Ascending aorta (tissue), 2 donors: ENCODE results near the gene SNED1. TPM values are rescaled to one million over a fixed set of nuclear protein-coding genes. Genes with fewer than 3 reads are reported as not detected.

Source experiments
- DNase-seq, 2 donors: peaks; one replicate each; pipeline ENCODE4 v3.0.0-alpha.2; 2019; ENCODE audit warnings: low spot score in 2 of 2
- H3K27ac ChIP-seq, 2 donors: fragments of 200-600 bp; sonication (generic); one replicate each; pipeline ENCODE4 v1.5.1; 2016 to 2017; ENCODE audit warnings: mild to moderate bottlenecking in 1 of 2
- H3K27me3 ChIP-seq: fragments of 200-600 bp; sonication (generic); one replicate; pipeline ENCODE4 v1.5.1; 2017
- H3K36me3 ChIP-seq, 2 donors: fragments of 200-600 bp; sonication (generic); one replicate each; pipeline ENCODE4 v1.5.1; 2016
- H3K4me1 ChIP-seq, 2 donors: fragments of 200-600 bp; sonication (generic); one replicate each; pipeline ENCODE4 v1.5.1; 2016 to 2017; ENCODE audit warnings: mild to moderate bottlenecking in 1 of 2
- H3K4me3 ChIP-seq, 2 donors: fragments of 200-600 bp; sonication (generic); one replicate each; pipeline ENCODE4 v1.5.1; 2016 to 2017; ENCODE audit warnings: mild to moderate bottlenecking in 1 of 2
- H3K9me3 ChIP-seq, 2 donors: fragments of 200-600 bp; sonication (generic); one replicate each; pipeline ENCODE4 v1.5.1; 2016
- CTCF ChIP-seq, 3 experiments: fragments of 200-600 bp in 2 of 3; fragments of 450-650 bp in 1 of 3; sonication (generic) in 2 of 3; IDR thresholded peaks; one replicate each; pipeline ENCODE4 v1.5.1; 2016 to 2019; ENCODE audit warnings: antibody characterized with exemption in 3 of 3, mild to moderate bottlenecking in 1 of 3, moderate library complexity in 1 of 3
- intact Hi-C: fragments of 100-400 bp; cut with DNase I; formaldehyde crosslinking; loops from one replicate; pipeline ENCODE4 v1.15.1; 2023
- total RNA-seq: library from RNA; depleted of rRNA; stranded (reverse); fragments of >200 nt; gene quantifications from one replicate; pipeline ENCODE4 v1.1.0, GENCODE V29; 2016

Gene SNED1
- total RNA-seq, 1 donor from 2014 or later = 84.3 TPM

- TF ChIP-seq CTCF (IDR thresholded peaks at IDR 0.05) = no peak
- Histone ChIP-seq H3K9me3 (no peaks in the 10 kb centered on the region), H3K27me3 (no peaks in the 10 kb centered on the region), H3K4me3 (peak overlapping the region in 1 of 2 donors; percentile 26), H3K27ac (peak overlapping the region; percentile 92 to 93), H3K4me1 (peaks cover 54 to 84% of the 10 kb centered on the region in 2 donors), H3K36me3 (no peaks in the 10 kb centered on the region)
- DNase-seq = peak; percentile 95 to 99
- intact Hi-C loops = loop anchor here (5.0 to 10.0 kb wide), 6 partner anchors 74 to 1177 kb away; partner anchors contain the start of genes DTYMK, DUSP28, HDLBP and RNPEPL1
Measured at GRCh38 chr2:240991378-240992263, 6.8 kb upstream of the SNED1 start.

GRCh38 chr2:240992572-240993291 is 5.7 kb upstream of the SNED1 start:
- TF ChIP-seq CTCF (IDR thresholded peaks at IDR 0.05) = no peak
- Histone ChIP-seq H3K36me3 (no peaks in the 10 kb centered on the region), H3K4me1 (peaks cover 52 to 83% of the 10 kb centered on the region in 2 donors), H3K9me3 (no peaks in the 10 kb centered on the region), H3K27ac (peak overlapping the region; percentile 92 to 93), H3K27me3 (no peaks in the 10 kb centered on the region), H3K4me3 (no peak overlapping the region)
- intact Hi-C loops = loop anchor here (5.0 to 10.0 kb wide), 6 partner anchors 75 to 1178 kb away; partner anchors contain the start of genes DTYMK, DUSP28, HDLBP and RNPEPL1
- peak in 1 of 2 donors; percentile 60 for DNase-seq

- no peaks in the 10 kb centered on the region for H3K36me3 ChIP-seq
- DNase-seq = peak in 1 of 2 donors; percentile 63
- H3K9me3 ChIP-seq = no peaks in the 10 kb centered on the region
- no peak overlapping the region for H3K4me3 ChIP-seq
- no peak for TF ChIP-seq CTCF (IDR thresholded peaks at IDR 0.05)
- intact Hi-C loops = loop anchor here (5.0 to 10.0 kb wide), 6 partner anchors 76 to 1179 kb away; partner anchors contain the start of genes DTYMK, DUSP28, HDLBP and RNPEPL1
- H3K27me3 ChIP-seq = no peaks in the 10 kb centered on the region
- H3K4me1 ChIP-seq = peaks cover 49 to 77% of the 10 kb centered on the region in 2 donors
- peak overlapping the region; percentile 92 to 93 for H3K27ac ChIP-seq
Measured at GRCh38 chr2:240993446-240994170, 4.8 kb upstream of the SNED1 start.

- DNase-seq = no peak
- H3K4me1 ChIP-seq = peaks cover 49 to 72% of the 10 kb centered on the region in 2 donors
Measured at GRCh38 chr2:240994171-240994896, 4.1 kb upstream of the SNED1 start.

More at GRCh38 chr2:240994171-240994896, 4.1 kb upstream of the SNED1 start:
- Histone ChIP-seq H3K4me3 (no peak overlapping the region), H3K9me3 (no peaks in the 10 kb centered on the region), H3K36me3 (no peaks in the 10 kb centered on the region), H3K27me3 (no peaks in the 10 kb centered on the region), H3K27ac (peak overlapping the region; percentile 92 to 93)
- intact Hi-C loops = loop anchor here (5.0 to 10.0 kb wide), 6 partner anchors 77 to 1180 kb away; partner anchors contain the start of genes DTYMK, DUSP28, HDLBP and RNPEPL1
- no peak for TF ChIP-seq CTCF (IDR thresholded peaks at IDR 0.05)
